Measurements from ENCODE around the gene STK11. TPM values are rescaled to one million over a fixed set of nuclear protein-coding genes. Genes with fewer than 3 reads are reported as not detected.

Gene STK11
- total and polyA plus RNA-seq, 2 experiments from 2014 or later = 19.4 to 96.5 TPM

- TF ChIP-seq ZNF462 (CRISPR knock-in tag; IDR thresholded peaks at IDR 0.05) (no peak), ETS1 (IDR thresholded peaks at IDR 0.05) (no peak), JUNB (IDR thresholded peaks at IDR 0.05; ENCODE audit: unreplicated experiment) (no peak), POLR2AphosphoS5 (IDR thresholded peaks at IDR 0.05; ENCODE audit: low read depth) (no peak)
Observed at GRCh38 chr19:1211494-1212234, 6.1 kb downstream of the STK11 start (continued).

DNA sequence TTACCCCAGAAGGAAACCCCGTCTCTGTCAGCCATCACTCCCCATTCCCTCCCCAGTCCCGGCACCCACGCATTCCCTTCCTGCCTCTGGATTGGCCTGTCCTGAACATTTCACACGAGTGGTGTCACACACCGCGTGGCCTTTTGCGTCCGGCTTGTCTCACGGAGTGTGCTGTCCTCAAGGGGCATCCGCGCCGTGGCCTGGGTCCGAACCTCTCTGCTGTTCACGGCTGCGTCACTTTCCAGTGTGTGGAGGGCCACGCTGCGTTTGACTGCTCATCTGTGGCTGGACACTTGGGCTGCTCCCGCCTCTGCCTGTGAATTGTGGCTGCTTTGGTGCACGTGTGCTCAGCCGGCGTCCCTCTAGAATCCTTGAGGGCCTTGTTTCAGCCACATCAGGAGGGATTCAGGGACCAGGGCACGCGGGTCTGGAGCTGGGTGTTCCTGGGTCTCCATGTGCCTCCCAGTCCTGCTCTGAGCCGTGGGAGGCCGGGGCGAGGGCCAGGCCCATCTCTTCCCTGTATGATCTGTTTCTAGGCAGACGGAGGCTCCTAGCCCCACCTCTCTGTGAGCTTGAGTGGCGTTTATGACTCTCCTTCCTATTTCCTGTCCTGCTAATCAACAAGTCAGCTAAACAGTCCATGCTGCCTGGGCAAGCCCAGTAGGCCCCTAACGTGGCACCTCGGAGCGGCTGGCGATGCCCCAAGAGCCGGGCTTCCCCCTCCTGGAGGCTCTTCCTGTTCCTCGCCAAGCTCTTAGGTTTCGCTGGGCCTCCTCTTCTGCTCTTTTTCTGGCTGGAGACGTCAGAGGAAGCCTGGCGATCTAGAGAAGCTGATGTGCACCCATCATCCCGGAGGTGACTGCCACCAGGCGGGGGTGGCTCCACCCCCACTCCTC, 8.1 kb downstream of the STK11 start:
- no peak for ATAC-seq
- H4K20me1 ChIP-seq (replicated peaks; ENCODE audit: insufficient read depth) = peaks cover 55% of the 10 kb centered on the region
- no peak for TF ChIP-seq POLR2AphosphoS5 (IDR thresholded peaks at IDR 0.05; ENCODE audit: low read depth)
- no peak for TF ChIP-seq EZH2 (IDR thresholded peaks at IDR 0.05; ENCODE audit: low read depth, unreplicated experiment)
- no peak for TF ChIP-seq ZNF331 (CRISPR knock-in tag; IDR thresholded peaks at IDR 0.05; ENCODE audit: low read depth)
- TF ChIP-seq, protein P1, sequence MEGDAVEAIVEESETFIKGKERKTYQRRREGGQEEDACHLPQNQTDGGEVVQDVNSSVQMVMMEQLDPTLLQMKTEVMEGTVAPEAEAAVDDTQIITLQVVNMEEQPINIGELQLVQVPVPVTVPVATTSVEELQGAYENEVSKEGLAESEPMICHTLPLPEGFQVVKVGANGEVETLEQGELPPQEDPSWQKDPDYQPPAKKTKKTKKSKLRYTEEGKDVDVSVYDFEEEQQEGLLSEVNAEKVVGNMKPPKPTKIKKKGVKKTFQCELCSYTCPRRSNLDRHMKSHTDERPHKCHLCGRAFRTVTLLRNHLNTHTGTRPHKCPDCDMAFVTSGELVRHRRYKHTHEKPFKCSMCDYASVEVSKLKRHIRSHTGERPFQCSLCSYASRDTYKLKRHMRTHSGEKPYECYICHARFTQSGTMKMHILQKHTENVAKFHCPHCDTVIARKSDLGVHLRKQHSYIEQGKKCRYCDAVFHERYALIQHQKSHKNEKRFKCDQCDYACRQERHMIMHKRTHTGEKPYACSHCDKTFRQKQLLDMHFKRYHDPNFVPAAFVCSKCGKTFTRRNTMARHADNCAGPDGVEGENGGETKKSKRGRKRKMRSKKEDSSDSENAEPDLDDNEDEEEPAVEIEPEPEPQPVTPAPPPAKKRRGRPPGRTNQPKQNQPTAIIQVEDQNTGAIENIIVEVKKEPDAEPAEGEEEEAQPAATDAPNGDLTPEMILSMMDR (conservative IDR thresholded peaks at IDR 0.05; ENCODE audit: low read depth in 2 of 2) = no peak
- TF ChIP-seq, protein P2, sequence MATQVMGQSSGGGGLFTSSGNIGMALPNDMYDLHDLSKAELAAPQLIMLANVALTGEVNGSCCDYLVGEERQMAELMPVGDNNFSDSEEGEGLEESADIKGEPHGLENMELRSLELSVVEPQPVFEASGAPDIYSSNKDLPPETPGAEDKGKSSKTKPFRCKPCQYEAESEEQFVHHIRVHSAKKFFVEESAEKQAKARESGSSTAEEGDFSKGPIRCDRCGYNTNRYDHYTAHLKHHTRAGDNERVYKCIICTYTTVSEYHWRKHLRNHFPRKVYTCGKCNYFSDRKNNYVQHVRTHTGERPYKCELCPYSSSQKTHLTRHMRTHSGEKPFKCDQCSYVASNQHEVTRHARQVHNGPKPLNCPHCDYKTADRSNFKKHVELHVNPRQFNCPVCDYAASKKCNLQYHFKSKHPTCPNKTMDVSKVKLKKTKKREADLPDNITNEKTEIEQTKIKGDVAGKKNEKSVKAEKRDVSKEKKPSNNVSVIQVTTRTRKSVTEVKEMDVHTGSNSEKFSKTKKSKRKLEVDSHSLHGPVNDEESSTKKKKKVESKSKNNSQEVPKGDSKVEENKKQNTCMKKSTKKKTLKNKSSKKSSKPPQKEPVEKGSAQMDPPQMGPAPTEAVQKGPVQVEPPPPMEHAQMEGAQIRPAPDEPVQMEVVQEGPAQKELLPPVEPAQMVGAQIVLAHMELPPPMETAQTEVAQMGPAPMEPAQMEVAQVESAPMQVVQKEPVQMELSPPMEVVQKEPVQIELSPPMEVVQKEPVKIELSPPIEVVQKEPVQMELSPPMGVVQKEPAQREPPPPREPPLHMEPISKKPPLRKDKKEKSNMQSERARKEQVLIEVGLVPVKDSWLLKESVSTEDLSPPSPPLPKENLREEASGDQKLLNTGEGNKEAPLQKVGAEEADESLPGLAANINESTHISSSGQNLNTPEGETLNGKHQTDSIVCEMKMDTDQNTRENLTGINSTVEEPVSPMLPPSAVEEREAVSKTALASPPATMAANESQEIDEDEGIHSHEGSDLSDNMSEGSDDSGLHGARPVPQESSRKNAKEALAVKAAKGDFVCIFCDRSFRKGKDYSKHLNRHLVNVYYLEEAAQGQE (IDR thresholded peaks at IDR 0.05; ENCODE audit: unreplicated experiment) = no peak
- no peak for TF ChIP-seq JUNB (IDR thresholded peaks at IDR 0.05; ENCODE audit: unreplicated experiment)
- no peak for TF ChIP-seq NANOG (IDR thresholded peaks at IDR 0.05; ENCODE audit: borderline replicate concordance)

More for the DNA sequence above, 8.1 kb downstream of the STK11 start:
- no peaks in the 10 kb centered on the region for H3K27me3 ChIP-seq (ENCODE audit: insufficient read depth)
- H3K27ac ChIP-seq (ENCODE audit: low read depth) = peak overlapping the region; percentile 84
- no peaks in the 10 kb centered on the region; the same call in 1 of the 2 replicates for H3K36me3 ChIP-seq (ENCODE audit: insufficient read depth)
- peaks cover 34% of the 10 kb centered on the region for H3K4me1 Mint-ChIP-seq
- H2AFZ ChIP-seq = no peak overlapping the region
- no peak overlapping the region for H3K4me2 ChIP-seq
- DNase-seq (ENCODE audit: low spot score) = no peak
- peak overlapping the region; percentile 81 for H3K27ac Mint-ChIP-seq
- peaks cover 19% of the 10 kb centered on the region for H3K36me3 Mint-ChIP-seq (ENCODE audit: low read depth)
- H3F3A ChIP-seq (replicated peaks; ENCODE audit: low read depth) = peaks cover 14% of the 10 kb centered on the region
- H3K4me3 ChIP-seq = no peak overlapping the region
- peaks cover 19% of the 10 kb centered on the region; the same call in 1 of the 2 replicates for H3K4me1 ChIP-seq (ENCODE audit: insufficient read depth)
- H3K27me3 Mint-ChIP-seq (ENCODE audit: insufficient read depth, low read depth, poor library complexity) = peaks cover 10% of the 10 kb centered on the region
- H3K9me3 Mint-ChIP-seq = no peaks in the 10 kb centered on the region
- no peak overlapping the region for H3K4me3 Mint-ChIP-seq
- H3K79me2 ChIP-seq (replicated peaks; ENCODE audit: insufficient read depth) = peaks cover 100% of the 10 kb centered on the region
- no peaks in the 10 kb centered on the region for H3K9me2 ChIP-seq (ENCODE audit: insufficient read depth)

Measured in GM23338 (cell line).